ENCODE measurements around the gene LAPTM5.

DNA sequence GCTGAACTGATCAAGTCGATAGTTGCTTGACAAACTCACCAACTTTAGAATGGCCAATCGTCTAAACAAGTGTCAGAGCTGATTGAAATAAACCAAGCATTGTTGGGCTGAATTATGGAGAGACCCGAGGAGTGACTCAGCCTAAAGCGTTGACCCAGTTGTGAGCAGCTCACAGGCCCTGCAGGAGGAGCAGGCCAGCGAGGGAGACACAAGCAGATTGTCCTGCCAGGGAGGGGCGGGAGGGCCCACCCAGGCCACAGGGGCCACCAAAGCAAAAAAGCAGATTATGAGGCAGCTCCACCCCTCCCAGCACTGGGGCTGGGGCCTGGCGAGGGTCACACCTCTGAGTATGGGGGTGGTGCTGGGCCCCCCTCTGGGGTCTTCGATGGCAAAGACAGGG lies 24.1 kb downstream of the LAPTM5 start:
- TF ChIP-seq, protein P1, sequence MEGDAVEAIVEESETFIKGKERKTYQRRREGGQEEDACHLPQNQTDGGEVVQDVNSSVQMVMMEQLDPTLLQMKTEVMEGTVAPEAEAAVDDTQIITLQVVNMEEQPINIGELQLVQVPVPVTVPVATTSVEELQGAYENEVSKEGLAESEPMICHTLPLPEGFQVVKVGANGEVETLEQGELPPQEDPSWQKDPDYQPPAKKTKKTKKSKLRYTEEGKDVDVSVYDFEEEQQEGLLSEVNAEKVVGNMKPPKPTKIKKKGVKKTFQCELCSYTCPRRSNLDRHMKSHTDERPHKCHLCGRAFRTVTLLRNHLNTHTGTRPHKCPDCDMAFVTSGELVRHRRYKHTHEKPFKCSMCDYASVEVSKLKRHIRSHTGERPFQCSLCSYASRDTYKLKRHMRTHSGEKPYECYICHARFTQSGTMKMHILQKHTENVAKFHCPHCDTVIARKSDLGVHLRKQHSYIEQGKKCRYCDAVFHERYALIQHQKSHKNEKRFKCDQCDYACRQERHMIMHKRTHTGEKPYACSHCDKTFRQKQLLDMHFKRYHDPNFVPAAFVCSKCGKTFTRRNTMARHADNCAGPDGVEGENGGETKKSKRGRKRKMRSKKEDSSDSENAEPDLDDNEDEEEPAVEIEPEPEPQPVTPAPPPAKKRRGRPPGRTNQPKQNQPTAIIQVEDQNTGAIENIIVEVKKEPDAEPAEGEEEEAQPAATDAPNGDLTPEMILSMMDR (IDR thresholded peaks at IDR 0.05) = no peak
- TF ChIP-seq POLR2A (IDR thresholded peaks at IDR 0.05) = no peak
